GM12892 (cell line): ENCODE results near the gene NACA2.
"Not testable (repeated sequence)": the region's sequence is repeated elsewhere in the genome, so short reads cannot be mapped to it uniquely, and the experiment has no call there.

Experiments used
- DNase-seq: peaks from one replicate; pipeline ENCODE4 v3.0.0; 2011; ENCODE audit not compliant: insufficient read length
- FAIRE-seq: peaks from 2 replicates; lab custom pipeline; 2011; peaks lifted over from hg19 to GRCh38; lab: Jason Lieb, UNC
- POLR2A ChIP-seq: IDR thresholded peaks from 2 replicates; pipeline ENCODE4 v1.6.1; 2011; ENCODE audit warnings: low read depth, low read length, control low read depth
- POLR2AphosphoS5 ChIP-seq: IDR thresholded peaks from 2 replicates; pipeline ENCODE4 v1.6.1; 2011; ENCODE audit warnings: low read depth, low read length, control low read depth
- TAF1 ChIP-seq: IDR thresholded peaks from 2 replicates; pipeline ENCODE4 v1.6.1; 2011; ENCODE audit warnings: low read depth, mild to moderate bottlenecking, control low read depth, low read length, borderline replicate concordance

The NACA2 gene

GRCh38 chr17:61556224-61557188 lies 34.5 kb downstream of the NACA2 start:
- no peak for TF ChIP-seq TAF1
- no peak for TF ChIP-seq POLR2AphosphoS5
- no peak for TF ChIP-seq POLR2A
- DNase-seq (no peak), FAIRE-seq (no peak)

- TF ChIP-seq TAF1 (no peak), POLR2A (no peak), POLR2AphosphoS5 (no peak)
- no peak for FAIRE-seq
- DNase-seq = no peak
Measured at GRCh38 chr17:61555127-61555566, 35.9 kb downstream of the NACA2 start.

GRCh38 chr17:61554209-61554608 lies 36.8 kb downstream of the NACA2 start:
- no peak for DNase-seq
- FAIRE-seq = no peak

GRCh38 chr17:61552560-61552959 lies 38.5 kb downstream of the NACA2 start:
- FAIRE-seq, DNase-seq: not testable (repeated sequence)

More at GRCh38 chr17:61554209-61554608, 36.8 kb downstream of the NACA2 start:
- TF ChIP-seq POLR2A (no peak), TAF1 (no peak), POLR2AphosphoS5 (no peak)

GRCh38 chr17:61551255-61551742 lies 39.7 kb downstream of the NACA2 start:
- TF ChIP-seq POLR2AphosphoS5 (no peak), POLR2A (no peak), TAF1 (no peak)
- no peak for DNase-seq
- no peak for FAIRE-seq

- no peak for DNase-seq
- FAIRE-seq = no peak
- TF ChIP-seq POLR2AphosphoS5 = no peak
- TF ChIP-seq TAF1 = no peak
- no peak for TF ChIP-seq POLR2A
Measured at GRCh38 chr17:61547113-61547512, 43.9 kb downstream of the NACA2 start.

- TF ChIP-seq POLR2A (no peak), TAF1 (no peak), POLR2AphosphoS5 (no peak)
- FAIRE-seq (no peak), DNase-seq (no peak)
Measured at GRCh38 chr17:61545335-61545938, 45.6 kb downstream of the NACA2 start.

GRCh38 chr17:61543786-61544415 lies 47.1 kb downstream of the NACA2 start:
- no peak for DNase-seq
- FAIRE-seq = no peak
- TF ChIP-seq POLR2A = no peak

- TF ChIP-seq TAF1 (no peak), POLR2A (no peak)
- FAIRE-seq (no peak), DNase-seq (no peak)
Measured at GRCh38 chr17:61542027-61542426, 49.0 kb downstream of the NACA2 start.

GRCh38 chr17:61540874-61541273 lies 50.1 kb downstream of the NACA2 start:
- FAIRE-seq = no peak
- DNase-seq = no peak
- no peak for TF ChIP-seq POLR2A
